Epithelial cell of proximal tubule (primary cell): ENCODE results near the gene LGALS14. TPM values are rescaled to one million over a fixed set of nuclear protein-coding genes. Genes with fewer than 3 reads are reported as not detected.

Source experiments
- DNase-seq: peaks from one replicate; pipeline ENCODE4 v3.0.0-alpha.2; 2011; ENCODE audit warnings: low read depth
- H3K4me3 ChIP-seq: 2 replicates; pipeline ENCODE4 v1.5.1; 2011; ENCODE audit warnings: low read depth, mild to moderate bottlenecking, low read length
- CTCF ChIP-seq: conservative IDR thresholded peaks from 2 replicates; pipeline ENCODE4 v1.5.1; 2012; ENCODE audit warnings: low read depth, mild to moderate bottlenecking, low read length
- total RNA-seq: library from RNA; depleted of rRNA; stranded (reverse); fragments of >200 nt; gene quantifications from 2 replicates; pipeline ENCODE4 v1.2.3, GENCODE V29; 2015

LGALS14 gene
- total RNA-seq, 1 donor from 2014 or later: not detected

- TF ChIP-seq CTCF: no peak
- no peak overlapping the region for H3K4me3 ChIP-seq
- no peak for DNase-seq
Observed at GRCh38 chr19:39740395-39740794, 36.1 kb downstream of the LGALS14 start.

- TF ChIP-seq CTCF: no peak
- DNase-seq: no peak
- no peak overlapping the region for H3K4me3 ChIP-seq
Observed at GRCh38 chr19:39745643-39746042, 41.4 kb downstream of the LGALS14 start.

DNA sequence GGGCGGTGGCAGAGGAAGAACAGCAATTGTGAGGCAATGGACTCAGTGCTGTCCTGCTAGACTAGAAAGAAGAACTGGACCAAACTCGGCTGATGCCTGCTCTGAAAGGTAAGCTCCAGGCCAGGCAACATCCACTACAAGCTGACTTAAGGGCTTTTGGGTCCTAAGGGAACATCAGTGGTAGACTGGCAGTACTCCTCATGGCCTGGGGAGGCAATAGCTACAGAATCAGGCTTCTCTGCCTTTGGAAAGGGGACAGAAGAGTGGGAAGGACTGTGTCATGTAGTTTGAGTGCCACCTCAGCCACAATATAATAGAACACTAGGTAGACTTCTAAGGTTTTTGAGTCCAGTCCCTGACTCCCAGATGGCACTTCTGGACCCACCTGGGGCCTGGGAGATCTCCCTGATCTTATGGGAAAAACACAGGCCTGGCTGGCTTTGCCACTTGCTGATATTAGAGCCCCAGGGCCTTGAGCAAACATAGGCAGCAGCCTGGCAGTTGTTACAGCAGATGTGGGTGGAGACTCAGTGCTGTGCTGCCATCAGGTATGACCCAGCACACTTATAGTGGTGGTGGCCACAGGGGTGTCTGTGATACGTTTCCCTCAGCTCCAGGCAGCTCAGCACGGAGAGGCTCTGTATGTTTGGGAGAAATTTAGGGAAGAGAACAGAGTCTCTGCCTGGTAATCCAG lies 42.7 kb downstream of the LGALS14 start:
- no peak for DNase-seq
- H3K4me3 ChIP-seq: no peak overlapping the region
- no peak for TF ChIP-seq CTCF

DNA sequence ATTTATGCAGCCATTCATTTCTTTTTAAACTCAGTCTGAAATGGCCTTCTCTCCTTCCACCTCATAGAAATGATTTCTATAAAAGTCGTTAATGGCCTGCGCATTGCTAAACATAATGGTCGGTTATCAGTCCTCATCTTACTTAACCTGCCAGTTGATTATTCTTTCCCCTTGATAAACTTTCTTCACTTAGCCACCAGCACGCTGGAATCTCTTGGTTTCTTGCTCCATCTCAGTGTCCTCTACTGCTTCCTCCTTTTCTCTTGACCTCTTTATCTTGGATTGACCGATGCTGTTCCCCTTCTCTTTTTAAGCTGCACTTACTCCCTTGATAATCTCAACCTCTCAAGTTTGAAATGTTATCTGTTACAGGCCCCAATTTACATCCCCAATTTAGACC lies 45.7 kb downstream of the LGALS14 start:
- no peak for TF ChIP-seq CTCF
- H3K4me3 ChIP-seq: no peak overlapping the region
- no peak for DNase-seq

DNA sequence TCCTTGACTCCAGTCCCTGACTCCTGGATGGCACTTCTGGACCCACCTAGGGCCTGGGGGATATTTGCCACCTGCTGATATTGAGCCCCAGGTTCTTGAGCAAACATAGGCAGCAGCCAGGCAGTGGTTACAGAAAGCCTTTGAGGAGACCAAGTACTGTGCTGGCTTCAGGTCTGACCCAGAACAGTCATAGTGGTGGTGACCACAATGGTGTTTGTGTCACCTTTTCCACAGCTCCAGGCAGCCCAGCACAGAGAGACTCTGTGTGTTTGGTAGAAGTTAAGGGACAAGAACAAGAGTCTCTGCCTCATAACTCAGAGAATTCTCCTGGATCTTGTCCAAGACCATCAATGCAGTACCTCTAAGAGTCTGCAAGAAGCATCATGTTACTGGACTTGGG lies 48.1 kb downstream of the LGALS14 start:
- no peak for TF ChIP-seq CTCF
- no peak for DNase-seq
- no peak overlapping the region for H3K4me3 ChIP-seq

DNA sequence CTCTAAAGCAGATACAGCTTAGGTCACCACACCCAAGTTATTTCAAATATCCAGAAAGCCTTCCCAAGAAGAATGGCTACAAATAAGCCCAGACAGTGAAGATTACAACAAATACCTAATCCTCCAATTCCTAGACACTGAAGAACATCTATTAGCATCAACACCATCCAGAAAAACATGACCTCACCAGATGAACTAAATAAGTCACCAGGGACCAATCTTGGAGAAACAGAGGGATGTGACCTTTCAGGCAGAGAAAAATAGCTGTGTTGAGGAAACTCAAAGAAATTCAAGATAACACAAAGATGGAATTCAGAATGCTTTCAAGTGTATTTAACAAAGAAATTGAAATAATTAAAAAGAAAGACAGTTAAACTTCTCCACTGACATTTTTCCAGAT lies 48.5 kb downstream of the LGALS14 start:
- DNase-seq: no peak
- no peak for TF ChIP-seq CTCF
- H3K4me3 ChIP-seq: no peak overlapping the region

DNA sequence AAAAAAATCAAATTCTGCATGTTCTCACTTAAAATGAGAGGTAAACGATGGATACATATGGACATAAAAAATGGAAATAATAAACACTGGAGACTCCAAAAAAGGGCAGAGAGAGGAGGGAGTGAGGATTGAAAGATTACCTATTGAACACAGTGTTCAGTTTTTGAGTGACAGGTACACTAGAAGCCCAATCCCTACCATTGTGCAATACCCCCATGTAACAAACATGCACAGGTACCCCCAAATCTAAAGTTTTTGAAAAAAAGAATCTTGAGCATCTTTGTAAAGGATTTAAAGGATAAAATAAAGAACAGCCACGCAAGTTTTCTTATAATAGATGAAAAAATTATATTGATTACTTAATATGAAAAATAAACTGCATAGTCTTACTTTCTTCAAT lies 50.3 kb downstream of the LGALS14 start:
- H3K4me3 ChIP-seq: no peak overlapping the region
- no peak for TF ChIP-seq CTCF
- DNase-seq: no peak
